Eye (tissue), 1 donor: ENCODE results near the gene ITGAV.
"Not testable (repeated sequence)": the region's sequence is repeated elsewhere in the genome, so short reads cannot be mapped to it uniquely, and the experiment has no call there.

Source experiments
- DNase-seq: peaks from one replicate; pipeline ENCODE4 v3.0.0-alpha.2; 2015

The ITGAV gene

GRCh38 chr2:186589612-186590349 lies at the start of gene ITGAV:
Gene ITGAV (plus strand): TSS chr2:186590056. CDS start chr2:186590339, 283 bp downstream.
- peak; percentile 96 for DNase-seq

GRCh38 chr2:186540941-186541340 lies 48.9 kb upstream of the ITGAV start:
- peak; percentile 52 for DNase-seq

GRCh38 chr2:186542002-186542401 lies 47.9 kb upstream of the ITGAV start:
- no peak for DNase-seq

- DNase-seq, result no peak
Measured at GRCh38 chr2:186543561-186544131, 46.2 kb upstream of the ITGAV start.

- peak; percentile 61 for DNase-seq
Measured at GRCh38 chr2:186544255-186544675, 45.6 kb upstream of the ITGAV start.

GRCh38 chr2:186546846-186547245 lies 43.0 kb upstream of the ITGAV start:
- DNase-seq, result no peak

- DNase-seq, result peak; percentile 7
Measured at GRCh38 chr2:186551323-186552050, 38.4 kb upstream of the ITGAV start.

GRCh38 chr2:186554429-186554828 lies 35.4 kb upstream of the ITGAV start:
- peak; percentile 55 for DNase-seq

GRCh38 chr2:186554850-186555671 lies 34.8 kb upstream of the ITGAV start:
- no peak for DNase-seq

- DNase-seq, result no peak
Measured at GRCh38 chr2:186558512-186559276, 31.2 kb upstream of the ITGAV start.

GRCh38 chr2:186559370-186559769 lies 30.5 kb upstream of the ITGAV start:
- no peak for DNase-seq

GRCh38 chr2:186559848-186560247 lies 30.0 kb upstream of the ITGAV start:
- DNase-seq, result no peak

- DNase-seq, result no peak
Measured at GRCh38 chr2:186560254-186560653, 29.6 kb upstream of the ITGAV start.

- no peak for DNase-seq
Measured at GRCh38 chr2:186561467-186562208, 28.2 kb upstream of the ITGAV start.

GRCh38 chr2:186562209-186562578 lies 27.7 kb upstream of the ITGAV start:
- no peak for DNase-seq

GRCh38 chr2:186568600-186568999 lies 21.3 kb upstream of the ITGAV start:
- DNase-seq, result not testable (repeated sequence)

- DNase-seq, result not testable (repeated sequence)
Measured at GRCh38 chr2:186569127-186569526, 20.7 kb upstream of the ITGAV start.

GRCh38 chr2:186569897-186570296 lies 20.0 kb upstream of the ITGAV start:
- DNase-seq, result peak; percentile 53

GRCh38 chr2:186570604-186571003 lies 19.3 kb upstream of the ITGAV start:
- DNase-seq, result no peak

GRCh38 chr2:186572705-186573104 lies 17.2 kb upstream of the ITGAV start:
- no peak for DNase-seq

GRCh38 chr2:186573531-186573930 lies 16.3 kb upstream of the ITGAV start:
- no peak for DNase-seq

- DNase-seq, result no peak
Measured at GRCh38 chr2:186575302-186575701, 14.6 kb upstream of the ITGAV start.
